PC-9 (cell line): Measurements from ENCODE around the gene UBTF. TPM values are rescaled to one million over a fixed set of nuclear protein-coding genes. Genes with fewer than 3 reads are reported as not detected.

Source experiments
- BruUV-seq: library from RNA; stranded (reverse); fragments of 400-500 nt; replicated peaks from 2 replicates; lab custom pipeline; 2021; lab: Mats Ljungman, UMichigan
- CTCF ChIA-PET: fragments of 300-600 bp; sonication (Branson Sonifier 250); formaldehyde crosslinking; loops from one replicate; lab custom pipeline; 2022; ENCODE audit warnings: antibody characterized with exemption; lab: Charles Lee
- POLR2A ChIA-PET: fragments of 300-600 bp; sonication (Branson Sonifier 250); formaldehyde crosslinking; loops from one replicate; lab custom pipeline; 2022; ENCODE audit warnings: antibody characterized with exemption; ENCODE audit not compliant: unreplicated experiment; lab: Charles Lee
- DNase-seq, 2 experiments: peaks; one replicate each; pipeline versions ENCODE4 v3.0.0 to v3.0.0-alpha.2; 2015 to 2022; ENCODE audit warnings: mixed read lengths in 1 of 2
- H2AFZ ChIP-seq: fragments of 200-600 bp; sonication (generic); 2 replicates; pipeline ENCODE4 v1.8.1; 2017; ENCODE audit warnings: antibody characterized with exemption
- H3F3A ChIP-seq: fragments of 200-600 bp; sonication (generic); 2 replicates; pipeline ENCODE4 v1.8.1; 2017; ENCODE audit warnings: antibody characterized with exemption, mild to moderate bottlenecking, low read depth; ENCODE audit not compliant: insufficient read depth
- H3K27ac ChIP-seq: fragments of 200-600 bp; sonication (generic); 2 replicates; pipeline ENCODE4 v1.6.1; 2016; ENCODE audit warnings: mixed run types
- H3K27me3 ChIP-seq: fragments of 200-600 bp; sonication (generic); 2 replicates; pipeline ENCODE4 v1.6.1; 2016; ENCODE audit warnings: low read depth, mixed run types; ENCODE audit not compliant: insufficient read depth
- H3K36me3 ChIP-seq: fragments of 200-600 bp; sonication (generic); 2 replicates; pipeline ENCODE4 v1.6.1; 2016; ENCODE audit warnings: low read depth, mixed run types
- H3K4me1 ChIP-seq: fragments of 200-600 bp; sonication (generic); replicated peaks from 2 replicates; pipeline ENCODE4 v1.6.1; 2016; ENCODE audit warnings: mixed run types; ENCODE audit not compliant: insufficient read depth
- H3K4me2 ChIP-seq: fragments of 200-600 bp; sonication (generic); 2 replicates; pipeline ENCODE4 v1.6.1; 2017; ENCODE audit warnings: mixed run types
- H3K4me3 ChIP-seq: fragments of 200-600 bp; sonication (generic); 2 replicates; pipeline ENCODE4 v1.6.1; 2016; ENCODE audit warnings: mixed run types
- H3K79me2 ChIP-seq: fragments of 200-600 bp; sonication (generic); 2 replicates; pipeline ENCODE4 v1.6.1; 2017; ENCODE audit warnings: low read depth, mixed run types
- H3K9me2 ChIP-seq: fragments of 200-600 bp; sonication (generic); 2 replicates; pipeline ENCODE4 v1.8.1; 2017; ENCODE audit warnings: mild to moderate bottlenecking; ENCODE audit not compliant: insufficient read depth
- H3K9me3 ChIP-seq: fragments of 200-600 bp; sonication (generic); 2 replicates; pipeline ENCODE4 v1.8.1; 2016; ENCODE audit warnings: low read depth; ENCODE audit not compliant: insufficient read depth
- H4K20me1 ChIP-seq: fragments of 200-600 bp; sonication (generic); 2 replicates; pipeline ENCODE4 v1.8.1; 2017; ENCODE audit not compliant: insufficient read depth
- CTCF ChIP-seq: fragments of 200-600 bp; sonication (generic); conservative IDR thresholded peaks from 2 replicates; pipeline ENCODE4 v1.6.1; 2017; ENCODE audit warnings: mixed run types, antibody characterized with exemption, mild to moderate bottlenecking, moderate library complexity
- EZH2 ChIP-seq: fragments of 200-600 bp; sonication (generic); IDR thresholded peaks from 2 replicates; pipeline ENCODE4 v1.8.0; 2017; ENCODE audit warnings: antibody characterized with exemption, low read depth
- intact Hi-C: fragments of 100-400 bp; cut with micrococcal nuclease; formaldehyde crosslinking; loops from one replicate; pipeline ENCODE4 v1.10.0; 2022; ENCODE audit not compliant: unreplicated experiment
- total RNA-seq: library from RNA; stranded (reverse); gene quantifications from 2 replicates; pipeline ENCODE4 v1.2.3, GENCODE V29; 2021

The UBTF gene
- total RNA-seq, 1 experiment from 2014 or later = 61.7 TPM

- Histone ChIP-seq H3K79me2 (no peaks in the 10 kb centered on the region), H3K4me2 (no peak overlapping the region), H4K20me1 (no peaks in the 10 kb centered on the region), H3K4me1 (peaks cover 40% of the 10 kb centered on the region), H3F3A (peaks cover 57% of the 10 kb centered on the region), H3K36me3 (peaks cover 19% of the 10 kb centered on the region; the same call in 1 of the 2 replicates), H3K4me3 (no peak overlapping the region), H3K27me3 (no peaks in the 10 kb centered on the region), H3K9me3 (no peaks in the 10 kb centered on the region), H3K9me2 (no peaks in the 10 kb centered on the region), H2AFZ (no peak overlapping the region), H3K27ac (peak overlapping the region; percentile 76)
- no peak for DNase-seq
- intact Hi-C loops = no loop called here
- POLR2A ChIA-PET = interaction anchor here (0.6 kb wide), 1 partner anchor 12 kb away, joined by 7 read pairs; no protein-coding TSS in a partner anchor
- no TSS peak for BruUV-seq
- CTCF ChIA-PET = no interaction called here
- no peak for TF ChIP-seq EZH2
- no peak for TF ChIP-seq CTCF
Measured at GRCh38 chr17:44207743-44208142, 11.7 kb downstream of the UBTF start.

- Histone ChIP-seq H3K27ac (no peak overlapping the region), H3K4me1 (peaks cover 40% of the 10 kb centered on the region), H4K20me1 (no peaks in the 10 kb centered on the region), H3K4me3 (no peak overlapping the region), H3K79me2 (no peaks in the 10 kb centered on the region), H2AFZ (no peak overlapping the region), H3K27me3 (no peaks in the 10 kb centered on the region), H3K4me2 (no peak overlapping the region), H3K9me3 (no peaks in the 10 kb centered on the region), H3K9me2 (no peaks in the 10 kb centered on the region), H3K36me3 (peaks cover 19% of the 10 kb centered on the region; the same call in 1 of the 2 replicates), H3F3A (peaks cover 58% of the 10 kb centered on the region)
- intact Hi-C loops = no loop called here
- CTCF ChIA-PET = no interaction called here
- TSS peak; percentile 35 for BruUV-seq
- TF ChIP-seq CTCF = no peak
- no peak for TF ChIP-seq EZH2
- no peak for DNase-seq
- POLR2A ChIA-PET = no interaction called here
Measured at GRCh38 chr17:44207319-44207718, 12.2 kb downstream of the UBTF start.

- Histone ChIP-seq H3K4me1 (peaks cover 40% of the 10 kb centered on the region), H2AFZ (no peak overlapping the region), H3K36me3 (peaks cover 19% of the 10 kb centered on the region; the same call in 1 of the 2 replicates), H4K20me1 (no peaks in the 10 kb centered on the region), H3K4me2 (no peak overlapping the region), H3K9me3 (no peaks in the 10 kb centered on the region), H3K79me2 (0 out of 2 replicates have a peak, but pooled peaks cover under 1% of the 10 kb centered on the region), H3K4me3 (no peak overlapping the region), H3K27me3 (no peaks in the 10 kb centered on the region), H3F3A (peaks cover 64% of the 10 kb centered on the region), H3K27ac (no peak overlapping the region), H3K9me2 (no peaks in the 10 kb centered on the region)
- no TSS peak for BruUV-seq
- ChIA-PET CTCF (interaction anchor here (0.5 kb wide), 1 partner anchor 60 kb away, joined by 3 read pairs; no protein-coding TSS in a partner anchor), POLR2A (no interaction called here)
- DNase-seq = no peak
- intact Hi-C loops = no loop called here
- TF ChIP-seq CTCF = no peak
Measured at GRCh38 chr17:44206825-44207155, 12.7 kb downstream of the UBTF start.
